Caki2 (cell line): Measurements from ENCODE around the gene BCOR. TPM values are rescaled to one million over a fixed set of nuclear protein-coding genes. Genes with fewer than 3 reads are reported as not detected.
A peak's percentile ranks its signal among the peaks of the same experiment; 100 is the strongest.

Experiments
- DNase-seq: peaks from one replicate; pipeline ENCODE4 v3.0.0-alpha.2; 2015; ENCODE audit warnings: low read depth
- in situ Hi-C: cut with HindIII; loops from 2 replicates; pipeline ENCODE4 v1.10.0; 2016; ENCODE audit warnings: low sequenced_read_pairs, low pct_unique_long_range_greater_than_20kb, mixed read lengths
- total RNA-seq: library from RNA; depleted of rRNA; stranded (reverse); fragments of >200 nt; shearing (Covaris generic); gene quantifications from 2 replicates; pipeline ENCODE4 v1.2.3, GENCODE V29; 2014; ENCODE audit warnings: low replicate concordance

Gene BCOR
- total RNA-seq, 1 experiment from 2014 or later = 13.9 TPM

GRCh38 chrX:40120838-40121580, 23.3 kb upstream of the BCOR start:
- in situ Hi-C loops = no loop called here

GRCh38 chrX:40117715-40118285, 20.0 kb upstream of the BCOR start:
- DNase-seq = no peak
- in situ Hi-C loops = no loop called here

More at GRCh38 chrX:40120838-40121580, 23.3 kb upstream of the BCOR start:
- no peak for DNase-seq

- no peak for DNase-seq
- in situ Hi-C loops = no loop called here
These were observed 19.2 kb upstream of the BCOR start for GRCh38 chrX:40116925-40117324.

GRCh38 chrX:40112996-40113395, 15.2 kb upstream of the BCOR start:
- DNase-seq = no peak
- in situ Hi-C loops = no loop called here

GRCh38 chrX:40111868-40112267, 14.1 kb upstream of the BCOR start:
- in situ Hi-C loops = no loop called here
- no peak for DNase-seq

- in situ Hi-C loops = no loop called here
- peak; percentile 29 for DNase-seq
These were observed 11.7 kb upstream of the BCOR start for GRCh38 chrX:40109288-40110008.

- peak; percentile 75 for DNase-seq
- in situ Hi-C loops = no loop called here
These were observed 11.2 kb upstream of the BCOR start for GRCh38 chrX:40108959-40109287.

- in situ Hi-C loops = no loop called here
- peak; percentile 89 for DNase-seq
These were observed 10.6 kb upstream of the BCOR start for GRCh38 chrX:40108162-40108958.

- DNase-seq = peak; percentile 85
- in situ Hi-C loops = no loop called here
These were observed 9.8 kb upstream of the BCOR start for GRCh38 chrX:40107291-40108161.

GRCh38 chrX:40106676-40107290, 9.0 kb upstream of the BCOR start:
- in situ Hi-C loops = no loop called here
- peak; percentile 43 for DNase-seq

- DNase-seq = peak; percentile 61
- in situ Hi-C loops = no loop called here
These were observed 8.3 kb upstream of the BCOR start for GRCh38 chrX:40105835-40106675.

- DNase-seq = peak; percentile 48
These were observed 7.5 kb upstream of the BCOR start for GRCh38 chrX:40104985-40105834.

GRCh38 chrX:40104630-40104984, 6.8 kb upstream of the BCOR start:
- in situ Hi-C loops = no loop called here
- DNase-seq = peak; percentile 47

More at GRCh38 chrX:40104985-40105834, 7.5 kb upstream of the BCOR start:
- in situ Hi-C loops = no loop called here

GRCh38 chrX:40103565-40104323, 6.0 kb upstream of the BCOR start:
- in situ Hi-C loops = no loop called here
- no peak for DNase-seq
